ENCODE measurements around the gene B3GAT1.
"Not testable (repeated sequence)": the region's sequence is repeated elsewhere in the genome, so short reads cannot be mapped to it uniquely, and the experiment has no call there.

The B3GAT1 gene

GRCh38 chr11:134412203-134413042, at the start of gene B3GAT1:
Gene B3GAT1 (minus strand): TSS chr11:134412242. CDS start chr11:134387659, 24,583 bp downstream.
- no peak for DNase-seq

GRCh38 chr11:134461621-134462020, 49.6 kb upstream of the B3GAT1 start:
- DNase-seq = no peak

- no peak for DNase-seq
Measured at GRCh38 chr11:134460881-134461280, 48.8 kb upstream of the B3GAT1 start.

- no peak for DNase-seq
Measured at GRCh38 chr11:134460062-134460561, 48.1 kb upstream of the B3GAT1 start.

GRCh38 chr11:134459246-134460061, 47.4 kb upstream of the B3GAT1 start:
- DNase-seq = no peak

GRCh38 chr11:134457411-134458007, 45.5 kb upstream of the B3GAT1 start:
- not testable (repeated sequence) for DNase-seq

- DNase-seq = no peak
Measured at GRCh38 chr11:134455516-134455915, 43.5 kb upstream of the B3GAT1 start.

- no peak for DNase-seq
Measured at GRCh38 chr11:134454146-134454690, 42.2 kb upstream of the B3GAT1 start.

- DNase-seq = no peak
Measured at GRCh38 chr11:134453441-134453840, 41.4 kb upstream of the B3GAT1 start.

GRCh38 chr11:134452838-134453155, 40.8 kb upstream of the B3GAT1 start:
- no peak for DNase-seq

- DNase-seq = no peak
Measured at GRCh38 chr11:134452026-134452837, 40.2 kb upstream of the B3GAT1 start.

GRCh38 chr11:134450186-134450585, 38.1 kb upstream of the B3GAT1 start:
- DNase-seq = no peak

GRCh38 chr11:134449713-134450112, 37.7 kb upstream of the B3GAT1 start:
- no peak for DNase-seq

GRCh38 chr11:134449051-134449450, 37.0 kb upstream of the B3GAT1 start:
- no peak for DNase-seq

- no peak for DNase-seq
Measured at GRCh38 chr11:134447696-134448095, 35.7 kb upstream of the B3GAT1 start.

- DNase-seq = no peak
Measured at GRCh38 chr11:134445601-134446325, 33.7 kb upstream of the B3GAT1 start.

GRCh38 chr11:134444160-134445108, 32.4 kb upstream of the B3GAT1 start:
- DNase-seq = not testable (repeated sequence)

GRCh38 chr11:134443246-134443645, 31.2 kb upstream of the B3GAT1 start:
- no peak for DNase-seq

- no peak for DNase-seq
Measured at GRCh38 chr11:134442246-134442645, 30.2 kb upstream of the B3GAT1 start.

- no peak for DNase-seq
Measured at GRCh38 chr11:134441706-134442105, 29.7 kb upstream of the B3GAT1 start.
